OCI-M2 (cell line): Measurements from ENCODE around the gene RAPSN.

Experiments used
- DNase-seq: peaks from one replicate; lab custom pipeline; 2025; ENCODE audit not compliant: unreplicated experiment; lab: John Stamatoyannopoulos, UW

Gene RAPSN

GRCh38 chr11:47448566-47449427 lies at the start of gene RAPSN:
Gene RAPSN (minus strand): TSS chr11:47449136. CDS start chr11:47448964, 172 bp downstream.
- DNase-seq = no peak

GRCh38 chr11:47498149-47498548 lies 49.2 kb upstream of the RAPSN start:
- DNase-seq = no peak

GRCh38 chr11:47496808-47497207 lies 47.9 kb upstream of the RAPSN start:
- no peak for DNase-seq

- DNase-seq = no peak
These were observed 46.9 kb upstream of the RAPSN start for GRCh38 chr11:47495856-47496217.

- no peak for DNase-seq
These were observed 46.3 kb upstream of the RAPSN start for GRCh38 chr11:47495011-47495855.

GRCh38 chr11:47489395-47489755 lies 40.4 kb upstream of the RAPSN start:
- DNase-seq = no peak

- DNase-seq = no peak
These were observed 39.9 kb upstream of the RAPSN start for GRCh38 chr11:47488674-47489394.

GRCh38 chr11:47488111-47488510 lies 39.2 kb upstream of the RAPSN start:
- DNase-seq = no peak

GRCh38 chr11:47487421-47487820 lies 38.5 kb upstream of the RAPSN start:
- no peak for DNase-seq

- no peak for DNase-seq
These were observed 36.2 kb upstream of the RAPSN start for GRCh38 chr11:47485107-47485506.

GRCh38 chr11:47483457-47483856 lies 34.5 kb upstream of the RAPSN start:
- DNase-seq = no peak

GRCh38 chr11:47480762-47481161 lies 31.8 kb upstream of the RAPSN start:
- DNase-seq = no peak

- no peak for DNase-seq
These were observed 29.9 kb upstream of the RAPSN start for GRCh38 chr11:47478651-47479329.

GRCh38 chr11:47477753-47478152 lies 28.8 kb upstream of the RAPSN start:
- DNase-seq = no peak

- no peak for DNase-seq
These were observed 28.4 kb upstream of the RAPSN start for GRCh38 chr11:47477323-47477722.

GRCh38 chr11:47470671-47471070 lies 21.7 kb upstream of the RAPSN start:
- DNase-seq = no peak

- DNase-seq = no peak
These were observed 20.6 kb upstream of the RAPSN start for GRCh38 chr11:47469361-47470179.

GRCh38 chr11:47468598-47469214 lies 19.8 kb upstream of the RAPSN start:
- DNase-seq = no peak

- no peak for DNase-seq
These were observed 18.4 kb upstream of the RAPSN start for GRCh38 chr11:47467357-47467756.
